Muscle of back (tissue), 11 donors: ENCODE measurements around the gene FBXO44. TPM values are rescaled to one million over a fixed set of nuclear protein-coding genes. Genes with fewer than 3 reads are reported as not detected.

Source experiments
- DNase-seq, 3 donors: peaks; one replicate each; pipeline versions ENCODE4 v3.0.0 to v3.0.0-alpha.2; 2013
- polyA plus RNA-seq, 10 donors: library from polyadenylated mRNA; unstranded; fragments of 120-200 nt; gene quantifications; one replicate each; pipeline ENCODE4 v1.2.1, GENCODE V29; 2013; ENCODE audit not compliant: insufficient read length in 10 of 10

The FBXO44 gene
- polyA plus RNA-seq, 10 donors = 3.3 to 6.3 (median 4.0) TPM

- no peak for DNase-seq
These were observed 15.3 kb upstream of the FBXO44 start for GRCh38 chr1:11639372-11639771.

GRCh38 chr1:11640101-11640500, 14.6 kb upstream of the FBXO44 start:
- no peak for DNase-seq

GRCh38 chr1:11640944-11641343, 13.7 kb upstream of the FBXO44 start:
- DNase-seq = no peak

- no peak for DNase-seq
These were observed 12.8 kb upstream of the FBXO44 start for GRCh38 chr1:11641776-11642305.

- DNase-seq = peak; percentile 52 to 77 (median 63)
These were observed 12.2 kb upstream of the FBXO44 start for GRCh38 chr1:11642418-11643017.

GRCh38 chr1:11643782-11644181, 10.9 kb upstream of the FBXO44 start:
- no peak for DNase-seq

GRCh38 chr1:11645270-11645669, 9.4 kb upstream of the FBXO44 start:
- no peak for DNase-seq

GRCh38 chr1:11645670-11646265, 8.9 kb upstream of the FBXO44 start:
- peak; percentile 60 to 78 (median 70) for DNase-seq

GRCh38 chr1:11646317-11646716, 8.4 kb upstream of the FBXO44 start:
- no peak for DNase-seq

GRCh38 chr1:11647333-11647732, 7.3 kb upstream of the FBXO44 start:
- DNase-seq = no peak

GRCh38 chr1:11648039-11648438, 6.6 kb upstream of the FBXO44 start:
- peak in 1 of 3 donors; percentile 32 for DNase-seq

GRCh38 chr1:11648732-11649158, 5.9 kb upstream of the FBXO44 start:
- no peak for DNase-seq

- DNase-seq = no peak
These were observed 5.4 kb upstream of the FBXO44 start for GRCh38 chr1:11649237-11649623.

- DNase-seq = no peak
These were observed 4.9 kb upstream of the FBXO44 start for GRCh38 chr1:11649624-11650330.

GRCh38 chr1:11650331-11650991, 4.2 kb upstream of the FBXO44 start:
- DNase-seq = peak in 1 of 3 donors; percentile 55

- no peak for DNase-seq
These were observed 3.7 kb upstream of the FBXO44 start for GRCh38 chr1:11651017-11651416.

- no peak for DNase-seq
These were observed 2.4 kb upstream of the FBXO44 start for GRCh38 chr1:11652203-11652780.

- DNase-seq = no peak
These were observed 1.4 kb upstream of the FBXO44 start for GRCh38 chr1:11653101-11653860.

GRCh38 chr1:11653861-11654136, 878 bp upstream of the FBXO44 start:
- DNase-seq = no peak

- DNase-seq = no peak
These were observed 497 bp downstream of the FBXO44 start for GRCh38 chr1:11654939-11655808.

- no peak for DNase-seq
These were observed 3.0 kb downstream of the FBXO44 start for GRCh38 chr1:11657654-11658053.
